Mucosa of descending colon (tissue), 3 donors: ENCODE results near the gene PWWP2B. TPM values are rescaled to one million over a fixed set of nuclear protein-coding genes. Genes with fewer than 3 reads are reported as not detected.
A peak's percentile ranks its signal among the peaks of the same experiment; 100 is the strongest.

Source experiments
- ATAC-seq: fragments of 200-7000 bp; cut with Tn5 transposase; one replicate; pipeline ENCODE4 v1.9.1; 2020; ENCODE audit warnings: mild to moderate bottlenecking, moderate library complexity
- DNase-seq, 3 donors: peaks; one replicate each; pipeline ENCODE4 v3.0.0-alpha.2; 2020
- H3K36me3 ChIP-seq: fragments of 200-600 bp; one replicate; pipeline ENCODE4 v1.8.0; 2021; ENCODE audit warnings: low read depth, mild to moderate bottlenecking
- H3K4me1 ChIP-seq: fragments of 200-600 bp; one replicate; pipeline ENCODE4 v1.8.0; 2021; ENCODE audit warnings: low read depth, mild to moderate bottlenecking
- H3K4me3 ChIP-seq: fragments of 200-600 bp; one replicate; pipeline ENCODE4 v1.8.0; 2021; ENCODE audit warnings: mild to moderate bottlenecking
- H3K9me3 ChIP-seq: fragments of 200-600 bp; one replicate; pipeline ENCODE4 v1.8.0; 2021; ENCODE audit warnings: mild to moderate bottlenecking
- CTCF ChIP-seq: fragments of 200-600 bp; IDR thresholded peaks from one replicate; pipeline ENCODE4 v1.8.0; 2022; ENCODE audit warnings: antibody characterized with exemption, mild to moderate bottlenecking
- intact Hi-C, 2 donors: fragments of 100-400 bp; cut with DNase I in 1 of 2; cut with micrococcal nuclease in 1 of 2; formaldehyde crosslinking; loops; one replicate each; pipeline versions ENCODE4 v1.11.0 to v1.11.1; 2022; cut with DNase I, micrococcal nuclease
- total RNA-seq, 3 donors: library from RNA; stranded (reverse); fragmentation: NEBNext Ultra II Directional in 2 of 3; extraction: Animal tissue kit (Norgen Biotek cat#: 25700) in 2 of 3; gene quantifications; one replicate each; pipeline versions ENCODE4 v1.2.1 to v1.2.4, GENCODE V29; 2021 to 2023
- donor health status: DM: no; HTN: no; CAD: no; lungs with moderate emphysema.
- donor health status: DM: no; HTN: no; CAD: no.
- donor health status: DM: no; HTN: yes; CAD: no.

PWWP2B gene
- total RNA-seq, 3 donors from 2014 or later: 37.7 to 55.6 (median 41.7) TPM

- TF ChIP-seq CTCF: no peak
Observed at GRCh38 chr10:132455441-132455971, 58.5 kb downstream of the PWWP2B start.

GRCh38 chr10:132455986-132456847 lies 59.2 kb downstream of the PWWP2B start:
- intact Hi-C loops: loop anchor here (5.0 to 10.0 kb wide), 3 partner anchors 69 to 231 kb away; no protein-coding TSS in a partner anchor
- Histone ChIP-seq H3K4me3 (no peak overlapping the region), H3K9me3 (no peaks in the 10 kb centered on the region), H3K4me1 (peaks cover 71% of the 10 kb centered on the region), H3K36me3 (no peaks in the 10 kb centered on the region)
- TF ChIP-seq CTCF: no peak
- no peak for ATAC-seq
- DNase-seq: peak in 2 of 3 donors; percentile 41 to 46

More at GRCh38 chr10:132455441-132455971, 58.5 kb downstream of the PWWP2B start:
- Histone ChIP-seq H3K4me1 (peaks cover 65% of the 10 kb centered on the region), H3K9me3 (no peaks in the 10 kb centered on the region), H3K4me3 (no peak overlapping the region), H3K36me3 (no peaks in the 10 kb centered on the region)
- ATAC-seq (no peak), DNase-seq (peak; percentile 73 to 85 (median 82))
- intact Hi-C loops: loop anchor here (5.0 to 10.0 kb wide), 3 partner anchors 68 to 231 kb away; no protein-coding TSS in a partner anchor

GRCh38 chr10:132456881-132457280 lies 59.9 kb downstream of the PWWP2B start:
- Histone ChIP-seq H3K36me3 (no peaks in the 10 kb centered on the region), H3K4me3 (no peak overlapping the region), H3K9me3 (no peaks in the 10 kb centered on the region), H3K4me1 (peaks cover 68% of the 10 kb centered on the region)
- DNase-seq: peak in 2 of 3 donors; percentile 34 to 50
- intact Hi-C loops: loop anchor here (5.0 to 10.0 kb wide), 3 partner anchors 70 to 232 kb away; no protein-coding TSS in a partner anchor
- TF ChIP-seq CTCF: no peak
- ATAC-seq: no peak

GRCh38 chr10:132457328-132458070 lies 60.5 kb downstream of the PWWP2B start:
- peaks cover 67% of the 10 kb centered on the region for H3K4me1 ChIP-seq
- TF ChIP-seq CTCF: no peak
- H3K9me3 ChIP-seq: no peaks in the 10 kb centered on the region
- H3K36me3 ChIP-seq: no peaks in the 10 kb centered on the region
- DNase-seq (peak in 2 of 3 donors; percentile 54 to 61), ATAC-seq (no peak)
- intact Hi-C loops: loop anchor here (2.0 to 10.0 kb wide), 4 partner anchors 70 to 233 kb away; no protein-coding TSS in a partner anchor
- no peak overlapping the region for H3K4me3 ChIP-seq

GRCh38 chr10:132458071-132458585 lies 61.1 kb downstream of the PWWP2B start:
- TF ChIP-seq CTCF: no peak
- Histone ChIP-seq H3K9me3 (no peaks in the 10 kb centered on the region), H3K36me3 (no peaks in the 10 kb centered on the region), H3K4me3 (no peak overlapping the region), H3K4me1 (peaks cover 65% of the 10 kb centered on the region)
- intact Hi-C loops: loop anchor here (2.0 to 10.0 kb wide), 4 partner anchors 71 to 233 kb away; no protein-coding TSS in a partner anchor
- DNase-seq: peak in 2 of 3 donors; percentile 61
- ATAC-seq: no peak
